Naive thymus-derived CD4-positive, alpha-beta T cell (primary cell): ENCODE data around the gene UBL4B. TPM values are rescaled to one million over a fixed set of nuclear protein-coding genes. Genes with fewer than 3 reads are reported as not detected.
A peak's percentile ranks its signal among the peaks of the same experiment; 100 is the strongest.

Experiments
- ATAC-seq: fragments of 150-1000 bp; cut with Tn5 transposase; 2 replicates; pipeline ENCODE4 v1.10.0; 2021; ENCODE audit warnings: mild to moderate bottlenecking, moderate library complexity
- CTCF ChIA-PET: fragments of 350-600 bp; sonication (Branson Sonifier 250); formaldehyde crosslinking; loops from one replicate; lab custom pipeline; 2021; ENCODE audit warnings: antibody characterized with exemption; lab: Charles Lee
- POLR2A ChIA-PET: fragments of 350-600 bp; sonication (Branson Sonifier 250); formaldehyde crosslinking; loops from one replicate; lab custom pipeline; 2021; ENCODE audit warnings: antibody characterized with exemption, inconsistent platforms; lab: Charles Lee
- DNase-seq, 9 donors: peaks; one replicate each; pipeline versions ENCODE4 v3.0.0 to v3.0.0-alpha.2; 2020 to 2022; ENCODE audit warnings: mixed read lengths in 1 of 9
- H3K27ac ChIP-seq: one replicate; pipeline ENCODE4 v1.7.0; 2013; ENCODE audit warnings: mild to moderate bottlenecking, low read depth, low read length, moderate library complexity
- H3K27me3 ChIP-seq, 2 donors: one replicate each; pipeline ENCODE4 v1.7.0; 2013; ENCODE audit warnings: low read length in 2 of 2, mild to moderate bottlenecking in 2 of 2, moderate library complexity in 2 of 2; ENCODE audit not compliant: control insufficient read depth in 2 of 2, insufficient read depth in 2 of 2
- H3K36me3 ChIP-seq, 3 experiments: 1 replicate in 2 of 3; 2 replicates in 1 of 3; pipeline ENCODE4 v1.7.0; 2013; ENCODE audit warnings: low read length in 3 of 3, mild to moderate bottlenecking in 3 of 3, moderate library complexity in 1 of 3; ENCODE audit not compliant: insufficient read depth in 3 of 3, control insufficient read depth in 2 of 3
- H3K4me1 ChIP-seq, 2 donors: one replicate each; pipeline ENCODE4 v1.7.0; 2013; ENCODE audit warnings: low read length in 2 of 2, mild to moderate bottlenecking in 2 of 2, moderate library complexity in 1 of 2; ENCODE audit not compliant: control insufficient read depth in 2 of 2, insufficient read depth in 2 of 2
- H3K4me3 ChIP-seq: 2 replicates; pipeline ENCODE4 v1.7.0; 2013; ENCODE audit warnings: mild to moderate bottlenecking, low read length
- H3K9me3 ChIP-seq, 3 experiments: 1 replicate in 2 of 3; 2 replicates in 1 of 3; pipeline ENCODE4 v1.7.0; 2013; ENCODE audit warnings: low read length in 3 of 3; ENCODE audit not compliant: control insufficient read depth in 2 of 3
- H3K27ac Mint-ChIP-seq, 9 donors: one replicate each; pipeline ENCODE4 v1.8.0; 2020 to 2022; ENCODE audit warnings: mixed read lengths in 9 of 9, mild to moderate bottlenecking in 8 of 9, moderate library complexity in 5 of 9, inconsistent platforms in 2 of 9
- H3K27me3 Mint-ChIP-seq, 5 donors: one replicate each; pipeline ENCODE4 v1.8.0; 2021 to 2022; ENCODE audit warnings: mixed read lengths in 5 of 5, mild to moderate bottlenecking in 1 of 5
- H3K36me3 Mint-ChIP-seq, 5 donors: one replicate each; pipeline ENCODE4 v1.8.0; 2020 to 2022; ENCODE audit warnings: mixed read lengths in 5 of 5, mild to moderate bottlenecking in 3 of 5, inconsistent platforms in 1 of 5
- H3K4me1 Mint-ChIP-seq, 7 donors: one replicate each; pipeline ENCODE4 v1.8.0; 2020 to 2022; ENCODE audit warnings: mixed read lengths in 7 of 7, mild to moderate bottlenecking in 3 of 7, inconsistent platforms in 1 of 7
- H3K4me3 Mint-ChIP-seq, 10 donors: one replicate each; pipeline ENCODE4 v1.8.0; 2020 to 2022; ENCODE audit warnings: mild to moderate bottlenecking in 10 of 10, mixed read lengths in 10 of 10, moderate library complexity in 6 of 10, inconsistent platforms in 2 of 10
- H3K9me3 Mint-ChIP-seq, 11 donors: one replicate each; pipeline ENCODE4 v1.8.0; 2020 to 2022; ENCODE audit warnings: mixed read lengths in 11 of 11, mild to moderate bottlenecking in 4 of 11, inconsistent platforms in 1 of 11, moderate library complexity in 1 of 11
- intact Hi-C, 2 donors: fragments of 100-400 bp; cut with micrococcal nuclease; formaldehyde crosslinking; loops; one replicate each; pipeline ENCODE4 v1.15.1; 2023
- polyA plus RNA-seq, 2 donors: library from polyadenylated mRNA; unstranded; fragments of 300-500 nt; fragmentation: Illumina TruSeq; gene quantifications; one replicate each; pipeline ENCODE4 v1.2.3, GENCODE V29; 2021
- total RNA-seq, 6 experiments: library from RNA in 5 of 6; stranded (reverse) in 5 of 6; gene quantifications; 1 replicate in 5 of 6; 2 replicates in 1 of 6; pipeline ENCODE4 v1.2.3 and lab custom pipeline; 2021 to 2026

UBL4B gene
- total and polyA plus RNA-seq, 7 experiments from 2014 or later: not detected

- Mint-ChIP-seq H3K9me3 (no peaks in the 10 kb centered on the region), H3K36me3 (no peaks in the 10 kb centered on the region), H3K27ac (no peak overlapping the region), H3K27me3 (peaks cover 5 to 32% (median 25%) of the 10 kb centered on the region in 5 donors), H3K4me3 (no peak overlapping the region), H3K4me1 (peaks cover 0 to 7% (median 0%) of the 10 kb centered on the region in 7 donors)
- no peaks in the 10 kb centered on the region for H3K36me3 ChIP-seq
- ChIA-PET POLR2A (no interaction called here), CTCF (no interaction called here)
- H3K27me3 ChIP-seq: no peaks in the 10 kb centered on the region
- no peaks in the 10 kb centered on the region for H3K4me1 ChIP-seq
- ATAC-seq: no peak
- no peak overlapping the region for H3K27ac ChIP-seq
- no peaks in the 10 kb centered on the region for H3K9me3 ChIP-seq
- no peak overlapping the region for H3K4me3 ChIP-seq
- no peak for DNase-seq
- intact Hi-C loops: no loop called here
These were observed 14.6 kb upstream of the UBL4B start for GRCh38 chr1:110097507-110098221.

GRCh38 chr1:110098222-110099026 is 13.8 kb upstream of the UBL4B start:
- intact Hi-C loops: no loop called here
- ChIA-PET POLR2A (no interaction called here), CTCF (no interaction called here)
- no peak for ATAC-seq
- no peaks in the 10 kb centered on the region for H3K36me3 Mint-ChIP-seq
- no peaks in the 10 kb centered on the region for H3K36me3 ChIP-seq
- no peak overlapping the region for H3K4me3 Mint-ChIP-seq
- H3K4me1 Mint-ChIP-seq: peaks cover 0 to 7% (median 0%) of the 10 kb centered on the region in 7 donors
- no peak overlapping the region for H3K27ac ChIP-seq
- H3K27me3 Mint-ChIP-seq: peaks cover 5 to 27% (median 25%) of the 10 kb centered on the region in 5 donors
- H3K4me1 ChIP-seq: no peaks in the 10 kb centered on the region
- no peak overlapping the region for H3K27ac Mint-ChIP-seq
- no peaks in the 10 kb centered on the region for H3K27me3 ChIP-seq
- DNase-seq: no peak
- H3K9me3 Mint-ChIP-seq: no peaks in the 10 kb centered on the region
- no peak overlapping the region for H3K4me3 ChIP-seq
- no peaks in the 10 kb centered on the region for H3K9me3 ChIP-seq

GRCh38 chr1:110100335-110100734 is 11.9 kb upstream of the UBL4B start:
- intact Hi-C loops: no loop called here
- Histone ChIP-seq H3K4me3 (no peak overlapping the region), H3K27ac (no peak overlapping the region), H3K9me3 (no peaks in the 10 kb centered on the region), H3K36me3 (no peaks in the 10 kb centered on the region), H3K27me3 (no peaks in the 10 kb centered on the region), H3K4me1 (no peaks in the 10 kb centered on the region)
- Mint-ChIP-seq H3K4me1 (peaks cover 0 to 7% (median 0%) of the 10 kb centered on the region in 7 donors), H3K27me3 (peaks cover 5 to 24% (median 18%) of the 10 kb centered on the region in 5 donors), H3K27ac (no peak overlapping the region), H3K9me3 (no peaks in the 10 kb centered on the region), H3K4me3 (no peak overlapping the region), H3K36me3 (no peaks in the 10 kb centered on the region)
- ATAC-seq (no peak), DNase-seq (no peak)
- CTCF ChIA-PET: interaction anchor here (1.0 kb wide), 1 partner anchor 12 kb away, joined by 3 read pairs; no protein-coding TSS in a partner anchor
- POLR2A ChIA-PET: no interaction called here

DNA sequence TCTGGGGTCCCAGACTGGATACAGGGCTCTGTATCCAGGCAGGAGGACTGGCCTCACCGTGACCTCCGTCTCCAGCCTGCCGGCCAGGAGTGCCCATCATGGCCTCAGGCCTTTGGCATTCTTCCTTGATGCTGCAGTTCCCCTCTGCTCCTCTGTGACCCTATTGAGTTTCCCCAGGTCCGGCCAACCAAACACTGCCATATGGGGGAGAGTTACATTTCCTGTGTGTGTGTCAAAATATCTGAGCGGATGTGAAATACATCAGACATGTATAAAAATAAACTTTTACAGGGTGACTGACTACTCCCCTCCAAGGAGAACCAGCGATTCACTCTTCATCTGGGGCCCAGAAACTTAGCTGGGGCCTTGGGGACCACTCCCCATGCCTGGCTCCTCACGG is 10.2 kb upstream of the UBL4B start:
- POLR2A ChIA-PET: no interaction called here
- H3K4me3 ChIP-seq: no peak overlapping the region
- ATAC-seq (no peak), DNase-seq (no peak)
- no peaks in the 10 kb centered on the region for H3K36me3 ChIP-seq
- no peaks in the 10 kb centered on the region for H3K4me1 ChIP-seq
- H3K9me3 ChIP-seq: no peaks in the 10 kb centered on the region
- peaks cover 0 to 4% (median 0%) of the 10 kb centered on the region in 7 donors for H3K4me1 Mint-ChIP-seq
- no peaks in the 10 kb centered on the region for H3K27me3 ChIP-seq
- H3K9me3 Mint-ChIP-seq: no peaks in the 10 kb centered on the region
- peaks cover 0 to 9% (median 7%) of the 10 kb centered on the region in 5 donors for H3K27me3 Mint-ChIP-seq
- CTCF ChIA-PET: interaction anchor here (1.2 kb wide), 1 partner anchor 14 kb away, joined by 3 read pairs; no protein-coding TSS in a partner anchor
- no peak overlapping the region for H3K27ac ChIP-seq
- no peaks in the 10 kb centered on the region for H3K36me3 Mint-ChIP-seq
- intact Hi-C loops: no loop called here
- no peak overlapping the region for H3K4me3 Mint-ChIP-seq
- H3K27ac Mint-ChIP-seq: no peak overlapping the region

DNA sequence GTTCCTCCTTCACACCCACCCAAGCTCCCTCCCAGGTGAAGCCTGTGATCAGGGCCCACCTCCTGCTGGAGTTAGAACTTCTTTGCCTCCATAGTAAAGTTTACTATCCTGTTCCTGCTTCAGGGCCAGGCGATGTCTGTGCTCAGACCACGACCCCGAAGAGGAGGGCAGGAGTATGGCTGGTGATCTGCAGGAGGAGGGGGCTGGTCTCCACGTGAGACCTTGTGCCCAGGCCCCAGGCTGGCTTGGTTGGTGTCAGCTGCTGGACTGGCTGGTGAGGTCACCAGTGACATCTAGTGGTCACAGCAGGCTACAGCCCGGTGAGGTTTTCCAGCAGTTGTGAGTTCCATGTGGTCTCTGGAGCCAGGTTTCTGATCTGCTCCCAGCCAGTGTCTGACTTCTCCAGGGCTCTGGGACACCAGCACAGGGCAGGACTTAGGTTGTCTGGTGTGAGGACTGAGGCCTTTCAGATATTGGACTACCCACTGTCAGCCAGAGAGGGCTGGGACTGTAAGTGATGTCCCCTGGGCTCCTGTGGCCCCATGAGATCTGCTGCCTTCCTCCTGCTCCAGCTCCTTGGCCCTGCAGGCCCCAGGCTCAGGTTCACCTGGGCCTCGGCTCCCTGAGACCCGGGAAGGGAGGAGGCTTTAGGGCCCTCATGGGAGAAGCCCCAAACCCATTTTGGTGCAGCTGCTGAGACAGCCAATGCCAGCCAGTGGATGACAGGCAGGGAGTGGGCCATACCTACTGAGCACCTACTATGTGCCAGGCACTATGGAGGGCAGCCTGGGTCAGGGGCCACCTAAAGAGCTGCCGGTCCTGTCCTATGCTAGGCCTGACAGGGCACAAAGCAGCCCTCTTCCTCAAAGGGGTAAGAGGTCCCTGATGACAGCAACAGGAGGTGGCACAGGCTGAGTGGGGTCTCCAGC is 6.0 kb upstream of the UBL4B start:
- no peak overlapping the region for H3K27ac Mint-ChIP-seq
- no peaks in the 10 kb centered on the region for H3K9me3 Mint-ChIP-seq
- H3K9me3 ChIP-seq: no peaks in the 10 kb centered on the region
- intact Hi-C loops: loop anchor here (1.0 to 5.0 kb wide), 5 partner anchors 18 to 464 kb away; no protein-coding TSS in a partner anchor
- H3K36me3 Mint-ChIP-seq: no peaks in the 10 kb centered on the region
- DNase-seq (peak; percentile 19 to 53 (median 47)), ATAC-seq (peak; percentile 85)
- no peaks in the 10 kb centered on the region for H3K27me3 ChIP-seq
- H3K27me3 Mint-ChIP-seq: peaks cover 6 to 20% (median 10%) of the 10 kb centered on the region in 5 donors
- H3K27ac ChIP-seq: no peak overlapping the region
- H3K4me1 ChIP-seq: no peaks in the 10 kb centered on the region
- CTCF ChIA-PET: interaction anchor here (0.6 to 3.4 kb wide), 4 partner anchors 11 to 53 kb away, joined by 3 to 19 read pairs (median 10); no protein-coding TSS in a partner anchor
- H3K4me1 Mint-ChIP-seq: peaks cover 0 to 6% (median 0%) of the 10 kb centered on the region in 7 donors
- POLR2A ChIA-PET: no interaction called here
- no peak overlapping the region for H3K4me3 Mint-ChIP-seq
- no peak overlapping the region for H3K4me3 ChIP-seq
- no peaks in the 10 kb centered on the region for H3K36me3 ChIP-seq

GRCh38 chr1:110107867-110108469 is 4.3 kb upstream of the UBL4B start:
- H3K27me3 ChIP-seq: no peaks in the 10 kb centered on the region
- Mint-ChIP-seq H3K9me3 (no peaks in the 10 kb centered on the region), H3K27ac (no peak overlapping the region), H3K4me3 (no peak overlapping the region), H3K27me3 (peaks cover 6 to 24% (median 9%) of the 10 kb centered on the region in 5 donors), H3K36me3 (no peaks in the 10 kb centered on the region), H3K4me1 (peaks cover 0 to 1% (median 0%) of the 10 kb centered on the region in 7 donors)
- no peak overlapping the region for H3K27ac ChIP-seq
- POLR2A ChIA-PET: no interaction called here
- intact Hi-C loops: loop anchor here (2.0 to 5.0 kb wide), 2 partner anchors 77 to 466 kb away; no protein-coding TSS in a partner anchor
- DNase-seq: no peak
- no peaks in the 10 kb centered on the region for H3K4me1 ChIP-seq
- no peak for ATAC-seq
- CTCF ChIA-PET: interaction anchor here (0.8 kb wide), 1 partner anchor 9 kb away, joined by 3 read pairs; no protein-coding TSS in a partner anchor
- no peaks in the 10 kb centered on the region for H3K36me3 ChIP-seq
- H3K4me3 ChIP-seq: no peak overlapping the region
- H3K9me3 ChIP-seq: no peaks in the 10 kb centered on the region
